GM23248 (cell line): ENCODE results near the gene FBH1. TPM values are rescaled to one million over a fixed set of nuclear protein-coding genes. Genes with fewer than 3 reads are reported as not detected.

ENCODE experiments used
- DNase-seq: peaks from one replicate; pipeline ENCODE4 v3.0.0-alpha.2; 2015
- H2AFZ ChIP-seq: fragments of 200-600 bp; sonication (generic); 2 replicates; pipeline ENCODE4 v1.6.1; 2016; ENCODE audit warnings: antibody characterized with exemption
- H3F3A ChIP-seq: fragments of 200-600 bp; sonication (generic); 2 replicates; pipeline ENCODE4 v1.6.1; 2016; ENCODE audit warnings: mild to moderate bottlenecking, antibody characterized with exemption, mixed run types; ENCODE audit not compliant: insufficient read depth
- H3K27ac ChIP-seq: fragments of 200-600 bp; sonication (generic); 2 replicates; pipeline ENCODE4 v1.5.1; 2016; ENCODE audit warnings: mild to moderate bottlenecking
- H3K27me3 ChIP-seq: fragments of 200-600 bp; sonication (generic); replicated peaks from 2 replicates; pipeline ENCODE4 v1.6.1; 2016; ENCODE audit warnings: mild to moderate bottlenecking; ENCODE audit not compliant: insufficient read depth
- H3K36me3 ChIP-seq: fragments of 200-600 bp; sonication (generic); 2 replicates; pipeline ENCODE4 v1.6.1; 2016; ENCODE audit warnings: low read depth, mild to moderate bottlenecking
- H3K4me1 ChIP-seq: fragments of 200-600 bp; sonication (generic); 2 replicates; pipeline ENCODE4 v1.6.1; 2016; ENCODE audit warnings: mild to moderate bottlenecking; ENCODE audit not compliant: insufficient read depth
- H3K4me2 ChIP-seq: fragments of 200-600 bp; sonication (generic); one replicate; pipeline ENCODE4 v1.6.1; 2016; ENCODE audit warnings: mild to moderate bottlenecking; ENCODE audit not compliant: unreplicated experiment
- H3K4me3 ChIP-seq: fragments of 200-600 bp; sonication (generic); 2 replicates; pipeline ENCODE4 v1.5.1; 2016; ENCODE audit warnings: mild to moderate bottlenecking
- H3K79me2 ChIP-seq: fragments of 200-600 bp; sonication (generic); 2 replicates; pipeline ENCODE4 v1.6.1; 2016; ENCODE audit warnings: mild to moderate bottlenecking; ENCODE audit not compliant: insufficient read depth
- H3K9ac ChIP-seq: fragments of 200-600 bp; sonication (generic); 2 replicates; pipeline ENCODE4 v1.6.1; 2016; ENCODE audit warnings: mild to moderate bottlenecking
- H3K9me2 ChIP-seq: fragments of 200-600 bp; sonication (generic); 2 replicates; pipeline ENCODE4 v1.6.1; 2016; ENCODE audit warnings: mixed run types, mild to moderate bottlenecking, moderate library complexity; ENCODE audit not compliant: insufficient read depth
- H3K9me3 ChIP-seq: fragments of 200-600 bp; sonication (generic); one replicate; pipeline ENCODE4 v1.6.1; 2017; ENCODE audit warnings: low read depth
- H4K20me1 ChIP-seq: fragments of 200-600 bp; sonication (generic); 2 replicates; pipeline ENCODE4 v1.6.0; 2016; ENCODE audit not compliant: insufficient read depth
- EZH2 ChIP-seq: fragments of 200-600 bp; sonication (generic); IDR thresholded peaks from 2 replicates; pipeline ENCODE4 v1.6.1; 2018; ENCODE audit warnings: antibody characterized with exemption, mild to moderate bottlenecking; ENCODE audit not compliant: insufficient read depth, poor library complexity, severe bottlenecking
- EZH2phosphoT487 ChIP-seq: fragments of 200-600 bp; sonication (generic); IDR thresholded peaks from 2 replicates; pipeline ENCODE4 v1.6.1; 2018; ENCODE audit warnings: antibody characterized with exemption, moderate library complexity, mild to moderate bottlenecking, low read depth; ENCODE audit not compliant: insufficient read depth
- WGBS, 2 experiments: methylation state at CpG; one replicate each; pipeline ENCODE4 v1.1.6; 2015 to 2017; ENCODE audit warnings: low lambda C conversion rate in 2 of 2, low coverage in 1 of 2; ENCODE audit errors: missing lambda C conversion rate in 2 of 2; 5-methylcytosine and 5-hydroxymethylcytosine counted together
- in situ Hi-C: fragments of 300-500 bp; cut with MboI; formaldehyde crosslinking; loops from 2 replicates; pipeline ENCODE4 v1.15.0; 2020
- polyA plus RNA-seq: library from polyadenylated mRNA; unstranded; fragments of >200 nt; fragmentation: Nextera tagmentation; extraction: Ambion mirVana; gene quantifications from 2 replicates; pipeline ENCODE4 v1.2.1, GENCODE V29; 2016
- total RNA-seq: library from RNA; depleted of rRNA; stranded (reverse); fragments of >200 nt; shearing (Covaris generic); gene quantifications from 2 replicates; pipeline ENCODE4 v1.2.3, GENCODE V29; 2014

FBH1 gene
- total and polyA plus RNA-seq, 2 experiments from 2014 or later, result 66.4 to 79.3 TPM

DNA sequence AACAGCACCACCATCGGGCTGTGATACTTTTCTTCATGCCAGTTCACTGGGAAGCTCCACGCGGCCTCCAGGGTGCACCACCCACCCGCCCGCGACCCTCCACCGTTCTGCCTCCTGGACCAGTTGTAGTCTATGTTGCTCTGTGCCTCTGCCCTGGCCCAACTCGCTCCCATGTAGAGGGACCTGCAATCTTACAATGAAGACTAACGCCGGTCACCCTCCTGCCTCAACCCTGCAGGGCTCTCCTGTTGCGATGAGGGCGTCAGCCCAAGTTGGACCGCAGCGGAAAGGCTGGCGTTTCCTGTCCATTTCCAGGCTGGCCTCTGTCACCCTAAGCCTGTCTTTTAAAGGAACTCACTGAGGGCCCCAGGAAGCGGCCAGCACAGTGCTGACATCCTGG is 52.4 kb downstream of the FBH1 start:
- Histone ChIP-seq H3K9me2 (no peaks in the 10 kb centered on the region), H3K4me3 (no peak overlapping the region), H3K27me3 (no peaks in the 10 kb centered on the region), H3K4me1 (peaks cover 34% of the 10 kb centered on the region), H3K9ac (no peak overlapping the region), H3K36me3 (no peaks in the 10 kb centered on the region), H3K4me2 (no peak overlapping the region), H3K79me2 (no peaks in the 10 kb centered on the region), H3F3A (peaks cover 33% of the 10 kb centered on the region), H4K20me1 (no peaks in the 10 kb centered on the region), H3K27ac (no peak overlapping the region), H3K9me3 (no peaks in the 10 kb centered on the region), H2AFZ (no peak overlapping the region)
- in situ Hi-C loops, result no loop called here
- 89 to 93% methylated on average over 15 to 16 of the region's 16 CpGs for WGBS, 2 experiments
- TF ChIP-seq EZH2 (no peak), EZH2phosphoT487 (no peak)
- no peak for DNase-seq

GRCh38 chr10:5943536-5943935 is 53.5 kb downstream of the FBH1 start:
- Histone ChIP-seq H3K4me1 (peaks cover 34% of the 10 kb centered on the region), H4K20me1 (no peaks in the 10 kb centered on the region), H3K4me3 (peak overlapping the region; percentile 48), H2AFZ (no peak overlapping the region), H3K79me2 (no peaks in the 10 kb centered on the region), H3K4me2 (peak overlapping the region; percentile 85), H3K9ac (peak overlapping the region; percentile 96), H3K9me3 (no peaks in the 10 kb centered on the region), H3K36me3 (no peaks in the 10 kb centered on the region), H3K9me2 (no peaks in the 10 kb centered on the region), H3F3A (peaks cover 33% of the 10 kb centered on the region), H3K27ac (peak overlapping the region; percentile 100), H3K27me3 (no peaks in the 10 kb centered on the region)
- in situ Hi-C loops, result no loop called here
- TF ChIP-seq EZH2 (no peak), EZH2phosphoT487 (no peak)
- 11 to 20% methylated on average over 14 to 15 of the region's 15 CpGs for WGBS, 2 experiments
- DNase-seq, result peak; percentile 91

GRCh38 chr10:5944389-5945189 is 54.5 kb downstream of the FBH1 start:
- Histone ChIP-seq H3K36me3 (no peaks in the 10 kb centered on the region), H3K27ac (peak overlapping the region; percentile 100), H3K4me2 (peak overlapping the region; percentile 85), H3K4me1 (peaks cover 34% of the 10 kb centered on the region), H3K9ac (peak overlapping the region; percentile 96), H3K4me3 (peak overlapping the region; percentile 48), H4K20me1 (no peaks in the 10 kb centered on the region), H3K9me2 (no peaks in the 10 kb centered on the region), H3F3A (peaks cover 33% of the 10 kb centered on the region), H3K9me3 (no peaks in the 10 kb centered on the region), H3K27me3 (no peaks in the 10 kb centered on the region), H2AFZ (peak overlapping the region; percentile 52), H3K79me2 (no peaks in the 10 kb centered on the region)
- TF ChIP-seq EZH2 (no peak), EZH2phosphoT487 (no peak)
- in situ Hi-C loops, result no loop called here
- peak; percentile 99 for DNase-seq
- 1% methylated on average over 7 of the region's 7 CpGs for WGBS, 2 experiments

DNA sequence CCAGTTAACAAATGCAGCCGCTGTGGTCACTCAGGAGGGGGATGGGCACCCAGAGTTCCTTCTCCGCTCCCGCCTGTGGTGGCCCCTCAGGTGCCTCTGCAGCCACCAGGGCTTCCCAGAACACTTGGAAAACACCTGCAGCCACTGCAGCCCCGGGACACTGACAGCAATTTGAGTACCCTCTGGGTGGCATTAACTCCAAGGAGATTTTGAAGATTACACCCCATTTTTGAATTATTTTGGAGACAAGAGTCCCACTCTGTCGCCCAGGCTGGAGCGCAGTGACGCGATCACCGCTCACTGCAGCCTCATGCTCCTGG is 55.1 kb downstream of the FBH1 start:
- peak overlapping the region; percentile 61 for H3K4me2 ChIP-seq
- no peak for TF ChIP-seq EZH2
- TF ChIP-seq EZH2phosphoT487, result no peak
- H3K36me3 ChIP-seq, result no peaks in the 10 kb centered on the region
- peak overlapping the region; percentile 100 for H3K27ac ChIP-seq
- no peaks in the 10 kb centered on the region for H3K27me3 ChIP-seq
- peaks cover 34% of the 10 kb centered on the region for H3K4me1 ChIP-seq
- H3K9ac ChIP-seq, result peak overlapping the region; percentile 96
- H3K79me2 ChIP-seq, result no peaks in the 10 kb centered on the region
- H3F3A ChIP-seq, result peaks cover 33% of the 10 kb centered on the region
- H3K9me3 ChIP-seq, result no peaks in the 10 kb centered on the region
- no peaks in the 10 kb centered on the region for H3K9me2 ChIP-seq
- no peak for DNase-seq
- peak overlapping the region; percentile 32 for H3K4me3 ChIP-seq
- H2AFZ ChIP-seq, result peak overlapping the region; percentile 71; the same call in 1 of the 2 replicates
- WGBS, 2 experiments, result 92 to 94% methylated on average over 9 of the region's 9 CpGs
- in situ Hi-C loops, result no loop called here
- H4K20me1 ChIP-seq, result no peaks in the 10 kb centered on the region
